HG02943 (cell line): ENCODE data around the gene SLC27A4.
"Not testable (repeated sequence)": the region's sequence is repeated elsewhere in the genome, so short reads cannot be mapped to it uniquely, and the experiment has no call there.

Source experiments
- ATAC-seq: cut with Tn5 transposase; IDR thresholded peaks from one replicate; pipeline ENCODE4 v1.9.1; 2021; ENCODE audit warnings: mild to moderate bottlenecking, low read depth, moderate library complexity; ENCODE audit not compliant: unreplicated experiment

SLC27A4 gene

DNA sequence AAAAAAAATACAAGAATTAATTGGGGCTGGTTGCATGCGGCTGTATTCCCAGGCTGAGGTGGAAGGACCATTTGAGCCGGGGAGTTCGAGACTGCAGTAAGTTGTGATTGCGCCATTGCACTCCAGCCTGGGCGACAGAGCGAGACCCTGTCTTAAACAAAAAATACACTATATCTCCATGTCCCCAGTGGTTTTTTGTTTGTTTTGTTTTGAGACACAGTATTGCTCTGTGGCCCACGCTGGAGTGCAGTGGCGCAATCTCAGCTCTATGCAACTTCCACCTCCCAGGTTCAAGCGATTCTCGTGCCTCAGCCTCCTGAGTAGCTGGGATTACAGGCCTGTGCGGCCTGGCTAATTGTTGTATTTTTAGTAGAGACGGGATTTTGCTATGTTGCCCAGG, 16.5 kb upstream of the SLC27A4 start:
- ATAC-seq, result no peak

DNA sequence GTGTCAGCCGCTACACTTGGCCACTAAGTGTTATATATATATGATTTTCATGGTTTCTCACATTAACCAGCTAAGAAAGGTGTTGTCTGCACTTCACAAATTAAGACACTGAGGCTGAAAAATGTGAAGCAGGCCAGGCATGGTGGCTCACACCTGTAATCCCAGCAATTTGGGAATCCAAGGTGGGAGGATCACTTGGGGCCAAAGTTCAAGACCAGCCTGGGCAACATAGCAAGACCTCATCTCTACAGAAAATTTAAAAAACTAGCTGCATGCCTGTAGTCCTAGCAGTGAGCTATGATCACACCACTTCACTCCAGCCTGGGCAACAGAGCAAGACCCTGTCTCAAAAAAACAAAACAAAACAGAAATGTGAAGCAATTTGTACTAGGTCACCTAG, 15.9 kb upstream of the SLC27A4 start:
- ATAC-seq, result no peak

DNA sequence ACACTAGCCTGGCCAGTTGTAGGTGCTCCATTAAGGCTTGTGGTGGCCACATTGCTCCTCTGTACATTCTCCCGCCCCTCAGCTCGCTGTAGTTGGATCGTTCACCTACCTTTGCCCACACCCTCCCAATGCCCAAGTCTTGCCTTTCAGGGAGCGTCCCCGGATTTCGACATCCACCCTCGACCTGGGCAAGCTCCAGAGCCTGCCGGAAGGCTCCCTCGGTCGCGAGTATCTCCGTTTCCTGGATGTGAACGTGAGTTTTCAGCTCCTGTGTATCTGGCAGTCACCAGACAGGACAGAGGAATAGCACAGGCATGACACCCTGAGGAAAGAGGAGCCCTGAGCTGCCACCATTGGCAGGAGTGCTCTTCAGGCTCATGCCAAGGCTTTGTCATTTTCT, 14.7 kb upstream of the SLC27A4 start:
- no peak for ATAC-seq

DNA sequence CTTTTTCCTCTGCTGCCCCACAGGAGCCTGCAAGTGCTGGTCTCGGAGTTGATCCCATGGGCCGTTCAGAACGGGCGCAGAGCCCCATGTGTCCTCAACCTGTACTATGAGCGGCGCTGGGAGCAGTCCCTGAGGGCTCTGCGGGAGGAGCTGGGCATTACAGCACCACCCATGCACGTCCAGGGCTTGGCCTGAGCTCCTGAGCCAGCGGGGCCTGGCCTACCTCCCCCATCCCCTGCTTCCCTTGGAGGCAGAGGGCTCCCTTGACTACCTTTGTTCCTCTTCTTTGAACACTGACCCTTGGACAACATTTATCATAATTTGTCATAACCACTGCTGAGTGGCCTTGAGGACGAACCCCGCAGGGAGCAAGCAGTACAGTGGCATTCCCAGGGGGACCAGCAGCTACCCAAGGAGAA, 6.9 kb upstream of the SLC27A4 start:
- no peak for ATAC-seq

DNA sequence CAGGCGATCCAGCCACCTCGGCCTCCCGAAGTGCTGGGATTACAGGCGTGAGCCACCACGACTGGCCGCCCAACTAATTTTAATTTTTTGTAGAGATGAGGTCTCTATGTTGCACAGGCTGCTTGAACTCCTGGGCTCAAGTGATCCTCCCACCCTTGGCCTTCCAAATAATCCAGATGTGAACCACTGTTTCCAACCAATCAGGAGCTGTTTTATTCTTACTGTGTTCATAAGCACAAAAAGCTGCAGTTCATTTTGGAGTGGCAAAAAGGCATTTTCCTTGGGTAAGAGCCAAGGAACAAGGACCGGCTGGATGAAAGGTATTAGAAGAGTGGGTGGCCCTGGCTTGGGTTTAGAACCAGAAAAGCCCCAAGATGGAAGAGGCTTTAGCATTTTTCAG, 5.2 kb upstream of the SLC27A4 start:
- ATAC-seq, result no peak

DNA sequence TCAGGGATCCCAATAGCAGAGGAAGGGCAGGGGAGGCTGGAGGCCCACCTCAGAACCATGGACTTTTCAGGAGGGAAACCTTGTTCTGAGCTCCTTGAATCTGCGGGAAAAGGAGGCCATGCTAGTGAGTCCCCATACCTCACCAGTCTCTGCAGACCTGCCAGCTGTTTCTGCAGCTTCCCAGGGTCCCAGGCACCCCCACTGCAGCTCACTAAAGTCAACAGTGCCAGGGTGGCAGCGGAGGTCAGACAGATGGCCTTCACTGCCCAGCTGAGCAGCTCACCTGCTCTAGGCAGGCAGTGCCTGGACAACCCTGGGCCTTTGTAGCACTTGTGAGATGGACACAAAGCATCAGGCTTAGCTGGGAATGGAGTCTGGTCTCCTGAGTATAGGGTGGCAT, 4.4 kb upstream of the SLC27A4 start:
- ATAC-seq, result no peak

DNA sequence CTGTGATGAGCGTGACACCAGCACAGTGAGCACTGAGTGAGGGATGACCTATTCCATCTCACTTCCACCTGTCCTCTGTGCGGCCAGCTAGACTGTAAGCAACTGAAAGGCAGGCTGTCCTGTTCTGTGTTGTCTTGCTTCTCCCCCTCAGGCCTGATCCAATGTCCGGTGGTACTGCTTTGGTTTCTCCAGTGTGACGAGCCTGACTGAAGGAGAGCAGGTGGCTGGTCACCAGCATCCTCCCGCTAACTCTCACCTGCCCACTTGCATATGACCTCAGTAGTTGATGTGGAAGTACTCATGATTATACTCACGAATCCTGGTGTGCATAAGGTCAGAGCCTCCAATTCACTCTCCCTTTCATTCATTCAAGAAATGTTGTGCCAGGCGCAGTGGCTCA, 2.4 kb upstream of the SLC27A4 start:
- ATAC-seq, result no peak

DNA sequence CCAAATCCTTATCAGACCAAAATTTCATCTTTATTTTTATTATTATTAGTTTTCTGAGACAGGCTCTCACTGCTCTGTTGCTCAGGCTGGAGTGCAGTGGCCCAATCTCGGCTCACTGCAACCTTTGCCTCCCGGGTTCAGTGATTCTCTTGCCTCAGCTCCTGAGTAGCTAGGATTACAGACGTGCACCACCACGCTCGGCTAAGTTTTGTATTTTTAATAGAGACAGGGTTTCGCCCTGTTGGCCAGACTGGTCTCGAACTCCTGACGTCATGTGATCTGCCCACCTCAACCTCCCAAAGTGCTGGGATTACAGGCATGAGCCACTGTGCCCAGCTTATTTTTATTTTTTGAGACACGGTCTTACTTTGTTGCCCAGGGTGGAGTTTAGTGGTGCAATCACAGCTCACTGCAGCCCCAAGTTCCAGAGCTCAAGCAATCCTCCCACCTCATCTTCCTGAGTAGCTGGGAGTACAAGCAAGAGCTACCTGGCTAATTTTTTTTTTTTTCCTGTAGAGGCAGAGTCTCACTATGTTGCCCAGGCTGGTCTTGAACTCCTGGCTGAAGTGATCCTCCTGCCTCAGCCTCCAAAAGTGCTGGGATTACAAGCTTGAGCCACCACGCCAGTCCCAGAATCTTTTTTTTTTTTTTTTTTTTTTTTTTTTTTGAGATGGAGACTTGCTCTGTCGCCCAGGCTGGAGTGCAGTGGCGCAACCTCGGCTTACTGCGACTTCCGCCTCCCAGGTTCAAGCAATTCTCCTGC, 1.3 kb upstream of the SLC27A4 start:
- not testable (repeated sequence) for ATAC-seq

DNA sequence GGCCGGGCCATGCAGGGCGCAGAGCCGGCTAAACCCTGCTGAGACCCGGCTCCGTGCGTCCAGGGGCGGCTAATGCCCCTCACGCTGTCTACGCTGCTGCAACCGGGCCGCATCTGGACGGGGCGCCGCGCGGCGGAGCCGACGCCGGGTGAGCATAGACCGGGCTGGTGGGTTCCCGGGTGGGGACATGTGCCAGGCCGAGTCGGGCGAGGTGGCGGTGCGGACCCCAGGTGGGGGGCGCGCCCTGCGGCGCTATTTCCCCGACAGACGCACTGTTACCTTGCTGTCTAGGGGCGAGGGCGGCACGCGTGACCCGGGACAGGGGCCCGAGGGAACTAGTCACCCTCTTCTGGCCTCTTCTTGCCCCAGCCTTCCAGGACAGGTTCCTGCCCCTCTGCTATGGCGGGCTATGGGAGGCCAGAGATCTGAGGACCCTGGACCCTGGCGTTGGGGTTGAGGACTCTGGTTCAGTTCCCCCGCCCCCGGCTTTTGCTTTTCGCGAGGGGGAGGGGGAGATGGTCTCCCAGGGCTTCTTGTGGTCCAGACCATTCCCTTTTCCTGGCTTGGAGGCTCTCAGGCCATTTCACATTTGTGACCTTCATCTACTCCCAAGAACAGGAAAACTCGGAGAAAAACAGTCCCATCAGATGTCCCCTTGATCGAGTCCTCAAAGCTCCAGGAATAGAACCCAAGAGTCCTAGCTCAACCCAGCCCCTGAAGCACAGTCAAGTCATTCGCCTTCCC, 536 bp downstream of the SLC27A4 start:
- ATAC-seq, result peak; percentile 32

DNA sequence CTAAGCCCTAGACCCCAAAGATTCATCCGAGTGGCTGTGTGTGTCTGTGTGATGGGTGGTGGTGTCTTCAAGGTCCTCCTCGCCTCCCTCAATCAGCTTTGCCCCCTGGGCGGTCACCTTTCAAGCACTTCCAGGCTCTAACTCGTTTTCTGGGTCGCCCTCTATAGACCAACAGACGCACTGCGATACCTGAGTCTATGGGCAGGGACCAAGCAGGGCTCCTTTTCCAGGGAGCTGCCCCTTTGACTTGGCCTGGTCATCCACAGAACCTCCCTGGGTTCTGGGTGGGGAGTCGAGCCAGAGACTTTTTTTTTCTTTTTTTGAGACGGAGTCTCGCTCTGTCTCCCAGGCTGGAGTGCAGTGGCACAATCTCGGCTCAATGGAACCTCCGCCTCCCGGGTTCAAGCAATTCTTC, 1.1 kb downstream of the SLC27A4 start:
- ATAC-seq, result no peak

DNA sequence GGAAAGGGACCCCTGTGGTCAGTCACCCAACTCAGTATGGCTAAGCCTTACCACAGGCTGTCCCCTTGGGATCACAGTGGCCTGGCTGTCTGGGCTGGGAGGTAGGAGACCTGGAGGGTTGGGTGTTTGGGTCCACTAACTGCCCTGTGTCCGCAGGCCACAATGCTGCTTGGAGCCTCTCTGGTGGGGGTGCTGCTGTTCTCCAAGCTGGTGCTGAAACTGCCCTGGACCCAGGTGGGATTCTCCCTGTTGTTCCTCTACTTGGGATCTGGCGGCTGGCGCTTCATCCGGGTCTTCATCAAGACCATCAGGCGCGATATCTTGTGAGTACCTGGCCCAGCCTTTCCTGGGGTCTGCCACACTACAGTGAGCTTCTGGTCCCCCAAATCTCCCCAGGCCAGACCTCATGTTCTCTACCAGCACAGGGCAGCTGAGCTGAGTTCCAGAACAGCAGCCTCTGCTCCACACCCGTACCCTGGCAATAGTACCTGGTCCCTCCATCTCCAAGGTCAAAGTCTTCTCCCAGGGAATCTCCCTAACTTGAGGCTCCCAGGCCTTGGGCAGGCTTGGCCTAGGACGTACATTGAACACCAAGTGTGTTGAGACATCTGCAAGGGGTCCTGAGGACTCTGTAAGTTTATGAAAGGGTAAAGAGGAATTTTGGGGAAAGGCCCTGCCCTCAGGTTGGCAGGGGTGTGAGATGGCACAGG, 2.8 kb downstream of the SLC27A4 start:
- no peak for ATAC-seq

DNA sequence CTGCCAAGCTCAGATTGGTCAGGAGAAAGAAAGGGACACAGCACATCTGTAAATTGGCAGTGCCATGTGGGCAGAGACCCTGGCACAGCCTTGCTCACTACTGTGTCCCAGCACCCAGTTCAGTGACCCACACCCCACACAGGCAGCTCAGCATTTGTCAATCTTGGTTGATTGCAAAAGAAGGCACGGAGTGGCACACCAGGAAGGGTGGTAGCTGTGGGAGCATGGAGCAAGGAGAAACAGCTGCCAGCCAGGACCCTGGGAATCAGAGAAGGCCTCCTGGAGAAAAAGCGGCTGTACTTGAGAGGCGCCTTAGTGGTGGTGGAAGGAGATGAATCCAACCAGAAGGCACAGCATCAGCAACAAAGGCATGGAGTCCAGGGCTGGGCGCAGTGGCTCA, 3.5 kb downstream of the SLC27A4 start:
- no peak for ATAC-seq

DNA sequence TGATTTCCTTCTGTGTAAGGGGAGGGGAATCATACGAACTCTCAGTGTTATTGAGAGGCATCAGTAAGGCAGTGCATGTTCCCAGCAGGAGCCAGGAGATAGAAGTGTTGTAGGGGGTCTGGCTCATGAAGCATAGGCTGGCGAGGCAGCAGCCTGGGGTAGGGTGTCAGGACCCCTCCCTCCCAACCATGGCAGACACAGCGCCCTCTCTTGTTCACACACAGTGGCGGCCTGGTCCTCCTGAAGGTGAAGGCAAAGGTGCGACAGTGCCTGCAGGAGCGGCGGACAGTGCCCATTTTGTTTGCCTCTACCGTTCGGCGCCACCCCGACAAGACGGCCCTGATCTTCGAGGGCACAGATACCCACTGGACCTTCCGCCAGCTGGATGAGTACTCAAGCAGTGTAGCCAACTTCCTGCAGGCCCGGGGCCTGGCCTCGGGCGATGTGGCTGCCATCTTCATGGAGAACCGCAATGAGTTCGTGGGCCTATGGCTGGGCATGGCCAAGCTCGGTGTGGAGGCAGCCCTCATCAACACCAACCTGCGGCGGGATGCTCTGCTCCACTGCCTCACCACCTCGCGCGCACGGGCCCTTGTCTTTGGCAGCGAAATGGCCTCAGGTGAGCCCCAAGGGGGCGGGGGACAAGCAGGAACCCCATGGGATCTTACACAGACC, 4.7 kb downstream of the SLC27A4 start:
- no peak for ATAC-seq

DNA sequence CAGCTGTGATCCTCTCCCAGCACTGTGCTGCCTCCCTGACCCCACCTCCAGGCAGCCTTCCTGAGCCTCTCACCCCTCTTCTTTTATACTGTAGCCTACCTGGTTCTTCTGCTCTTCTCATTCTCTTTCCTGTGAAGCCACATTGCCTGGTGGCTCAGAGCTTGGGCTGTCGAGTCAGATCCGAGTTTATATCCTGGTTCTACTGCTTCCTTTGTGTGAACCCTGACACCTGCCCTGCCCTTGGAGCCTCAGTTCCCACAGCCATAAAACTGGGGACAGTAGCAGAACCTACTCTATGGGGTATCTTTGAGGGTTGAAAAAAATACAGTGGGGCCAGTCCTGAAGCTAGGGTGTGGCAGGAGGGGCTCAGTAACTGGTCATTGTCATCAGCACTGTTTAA, 8.8 kb downstream of the SLC27A4 start:
- ATAC-seq, result no peak

DNA sequence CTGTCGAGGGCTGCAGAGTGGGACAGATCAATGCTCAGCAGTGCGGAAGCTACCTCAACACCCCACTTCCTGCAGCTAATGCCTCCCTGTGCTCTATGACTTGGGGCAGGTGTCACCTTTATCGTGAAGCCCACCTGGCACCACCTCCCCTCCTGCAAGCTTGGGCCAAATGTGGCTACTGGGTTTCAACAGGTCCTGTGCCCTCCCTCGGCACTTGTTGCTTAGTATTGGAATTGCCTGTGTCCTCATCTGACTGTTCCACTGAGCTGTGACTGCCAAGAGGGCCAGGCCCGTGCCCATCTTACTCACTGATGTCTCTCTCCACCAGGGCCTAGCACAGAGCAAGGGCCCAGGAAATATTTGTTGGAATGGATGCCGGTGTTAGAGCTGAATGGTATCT, 9.4 kb downstream of the SLC27A4 start:
- no peak for ATAC-seq

DNA sequence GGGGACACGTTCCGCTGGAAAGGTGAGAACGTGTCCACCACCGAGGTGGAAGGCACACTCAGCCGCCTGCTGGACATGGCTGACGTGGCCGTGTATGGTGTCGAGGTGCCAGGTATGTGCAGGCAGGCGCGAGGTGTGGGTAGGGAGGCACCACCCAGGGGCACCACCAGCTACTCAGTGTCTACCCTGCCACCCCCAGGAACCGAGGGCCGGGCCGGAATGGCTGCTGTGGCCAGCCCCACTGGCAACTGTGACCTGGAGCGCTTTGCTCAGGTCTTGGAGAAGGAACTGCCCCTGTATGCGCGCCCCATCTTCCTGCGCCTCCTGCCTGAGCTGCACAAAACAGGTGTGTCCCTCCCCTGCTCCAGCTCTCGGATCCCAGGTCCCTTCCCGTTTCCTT, 15.1 kb downstream of the SLC27A4 start:
- no peak for ATAC-seq

DNA sequence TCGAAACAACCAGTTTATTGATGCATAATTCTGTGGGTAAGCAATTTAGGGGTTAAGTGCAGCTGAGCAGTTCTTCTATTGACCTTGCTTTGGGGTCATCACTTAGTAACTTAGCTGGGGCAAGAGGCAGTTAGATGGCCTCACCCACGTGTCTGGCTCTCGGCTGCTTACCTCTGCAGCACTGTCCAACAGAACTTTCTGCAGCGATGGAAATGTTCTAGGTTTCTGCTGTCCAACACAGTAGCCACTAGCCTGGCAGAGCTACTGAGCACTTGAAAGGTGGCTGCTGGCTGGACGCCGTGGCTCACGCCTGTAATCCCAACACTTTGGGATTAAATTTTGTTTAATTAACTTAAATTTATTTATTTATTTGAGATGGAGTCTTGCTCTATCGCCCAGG, 17.8 kb downstream of the SLC27A4 start:
- ATAC-seq, result no peak

DNA sequence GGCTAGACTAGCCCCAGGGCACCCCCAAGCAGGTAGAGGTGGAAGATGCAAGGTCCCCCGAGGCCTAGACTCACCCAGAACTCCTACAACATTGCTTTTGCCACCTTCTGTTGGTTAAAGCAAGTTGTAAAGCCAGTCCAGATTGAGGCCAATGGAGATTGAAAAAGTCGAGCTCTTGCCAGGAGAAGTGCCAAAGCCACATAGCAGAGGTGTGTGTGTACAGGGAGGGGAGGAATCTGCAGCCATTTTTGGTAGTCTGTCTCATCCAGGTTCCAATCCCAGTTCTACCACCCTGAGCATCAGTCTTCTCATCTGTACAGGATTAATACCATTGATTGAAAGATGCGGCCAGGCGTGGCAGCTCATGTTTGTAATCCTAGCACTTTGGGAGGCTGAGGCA, 18.5 kb downstream of the SLC27A4 start:
- ATAC-seq, result no peak

DNA sequence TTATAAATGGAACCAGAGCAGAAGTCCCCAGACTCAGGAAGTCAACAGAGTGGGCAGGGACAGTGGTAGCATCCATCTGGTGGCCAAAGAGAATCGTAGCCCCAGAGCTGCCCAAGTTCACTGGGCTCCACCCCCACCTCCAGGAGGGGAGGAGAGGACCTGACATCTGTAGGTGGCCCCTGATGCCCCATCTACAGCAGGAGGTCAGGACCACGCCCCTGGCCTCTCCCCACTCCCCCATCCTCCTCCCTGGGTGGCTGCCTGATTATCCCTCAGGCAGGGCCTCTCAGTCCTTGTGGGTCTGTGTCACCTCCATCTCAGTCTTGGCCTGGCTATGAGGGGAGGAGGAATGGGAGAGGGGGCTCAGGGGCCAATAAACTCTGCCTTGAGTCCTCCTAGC, 20.5 kb downstream of the SLC27A4 start:
- no peak for ATAC-seq

DNA sequence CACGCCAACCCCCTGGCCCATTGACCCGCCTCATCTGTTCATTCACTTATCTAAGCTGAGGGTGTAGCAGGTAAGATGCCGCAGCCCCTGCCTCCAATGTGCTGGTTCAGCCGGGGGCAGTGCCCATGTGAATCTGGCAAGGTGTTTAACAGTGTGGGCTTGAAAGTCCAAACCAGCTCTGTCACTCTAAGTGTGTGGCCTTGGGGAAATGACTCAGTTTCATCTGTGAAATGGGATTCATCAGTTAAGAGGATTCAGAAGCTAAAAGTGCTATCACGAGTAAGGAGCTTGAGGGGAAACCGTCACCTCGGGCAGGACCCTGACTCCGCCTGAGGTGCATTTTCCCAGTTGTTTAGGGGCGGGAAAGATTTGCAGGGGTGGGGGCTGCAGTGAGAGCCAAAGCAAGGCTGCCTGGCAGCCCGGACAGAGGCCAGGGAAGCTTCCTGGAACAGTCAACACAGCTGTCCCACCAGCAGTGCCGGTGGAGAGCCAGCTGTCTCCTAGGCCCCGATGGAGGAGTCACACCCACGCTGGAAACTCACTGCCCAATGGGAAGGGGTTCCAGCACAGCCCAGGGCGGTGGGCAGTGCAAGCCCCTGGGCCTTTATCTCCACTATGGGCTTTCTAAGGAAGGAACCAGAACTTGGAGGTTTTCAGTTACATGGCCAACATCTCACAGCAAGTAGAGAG, 21.1 kb downstream of the SLC27A4 start:
- no peak for ATAC-seq
